PC-9 (cell line): ENCODE measurements around the gene CAMTA1. TPM values are rescaled to one million over a fixed set of nuclear protein-coding genes. Genes with fewer than 3 reads are reported as not detected.

Experiments used
- BruUV-seq: library from RNA; stranded (reverse); fragments of 400-500 nt; replicated peaks from 2 replicates; lab custom pipeline; 2021; lab: Mats Ljungman, UMichigan
- CTCF ChIA-PET: fragments of 300-600 bp; sonication (Branson Sonifier 250); formaldehyde crosslinking; loops from one replicate; lab custom pipeline; 2022; ENCODE audit warnings: antibody characterized with exemption; lab: Charles Lee
- POLR2A ChIA-PET: fragments of 300-600 bp; sonication (Branson Sonifier 250); formaldehyde crosslinking; loops from one replicate; lab custom pipeline; 2022; ENCODE audit warnings: antibody characterized with exemption; ENCODE audit not compliant: unreplicated experiment; lab: Charles Lee
- DNase-seq, 2 experiments: peaks; one replicate each; pipeline versions ENCODE4 v3.0.0 to v3.0.0-alpha.2; 2015 to 2022; ENCODE audit warnings: mixed read lengths in 1 of 2
- H2AFZ ChIP-seq: fragments of 200-600 bp; sonication (generic); 2 replicates; pipeline ENCODE4 v1.8.1; 2017; ENCODE audit warnings: antibody characterized with exemption
- H3F3A ChIP-seq: fragments of 200-600 bp; sonication (generic); 2 replicates; pipeline ENCODE4 v1.8.1; 2017; ENCODE audit warnings: antibody characterized with exemption, mild to moderate bottlenecking, low read depth; ENCODE audit not compliant: insufficient read depth
- H3K27ac ChIP-seq: fragments of 200-600 bp; sonication (generic); 2 replicates; pipeline ENCODE4 v1.6.1; 2016; ENCODE audit warnings: mixed run types
- H3K27me3 ChIP-seq: fragments of 200-600 bp; sonication (generic); 2 replicates; pipeline ENCODE4 v1.6.1; 2016; ENCODE audit warnings: low read depth, mixed run types; ENCODE audit not compliant: insufficient read depth
- H3K36me3 ChIP-seq: fragments of 200-600 bp; sonication (generic); 2 replicates; pipeline ENCODE4 v1.6.1; 2016; ENCODE audit warnings: low read depth, mixed run types
- H3K4me1 ChIP-seq: fragments of 200-600 bp; sonication (generic); replicated peaks from 2 replicates; pipeline ENCODE4 v1.6.1; 2016; ENCODE audit warnings: mixed run types; ENCODE audit not compliant: insufficient read depth
- H3K4me2 ChIP-seq: fragments of 200-600 bp; sonication (generic); 2 replicates; pipeline ENCODE4 v1.6.1; 2017; ENCODE audit warnings: mixed run types
- H3K4me3 ChIP-seq: fragments of 200-600 bp; sonication (generic); 2 replicates; pipeline ENCODE4 v1.6.1; 2016; ENCODE audit warnings: mixed run types
- H3K79me2 ChIP-seq: fragments of 200-600 bp; sonication (generic); 2 replicates; pipeline ENCODE4 v1.6.1; 2017; ENCODE audit warnings: low read depth, mixed run types
- H3K9me2 ChIP-seq: fragments of 200-600 bp; sonication (generic); 2 replicates; pipeline ENCODE4 v1.8.1; 2017; ENCODE audit warnings: mild to moderate bottlenecking; ENCODE audit not compliant: insufficient read depth
- H3K9me3 ChIP-seq: fragments of 200-600 bp; sonication (generic); 2 replicates; pipeline ENCODE4 v1.8.1; 2016; ENCODE audit warnings: low read depth; ENCODE audit not compliant: insufficient read depth
- H4K20me1 ChIP-seq: fragments of 200-600 bp; sonication (generic); 2 replicates; pipeline ENCODE4 v1.8.1; 2017; ENCODE audit not compliant: insufficient read depth
- CTCF ChIP-seq: fragments of 200-600 bp; sonication (generic); conservative IDR thresholded peaks from 2 replicates; pipeline ENCODE4 v1.6.1; 2017; ENCODE audit warnings: mixed run types, antibody characterized with exemption, mild to moderate bottlenecking, moderate library complexity
- EZH2 ChIP-seq: fragments of 200-600 bp; sonication (generic); IDR thresholded peaks from 2 replicates; pipeline ENCODE4 v1.8.0; 2017; ENCODE audit warnings: antibody characterized with exemption, low read depth
- intact Hi-C: fragments of 100-400 bp; cut with micrococcal nuclease; formaldehyde crosslinking; loops from one replicate; pipeline ENCODE4 v1.10.0; 2022; ENCODE audit not compliant: unreplicated experiment
- total RNA-seq: library from RNA; stranded (reverse); gene quantifications from 2 replicates; pipeline ENCODE4 v1.2.3, GENCODE V29; 2021

Gene CAMTA1
- total RNA-seq, 1 experiment from 2014 or later = 72.3 TPM

GRCh38 chr1:7199077-7199779 is 414.0 kb downstream of the CAMTA1 start:
- no peak overlapping the region for H3K4me3 ChIP-seq
- no peaks in the 10 kb centered on the region for H3K79me2 ChIP-seq
- no TSS peak for BruUV-seq
- TF ChIP-seq EZH2 (no peak), CTCF (no peak)
- H3K36me3 ChIP-seq = no peaks in the 10 kb centered on the region
- no peak overlapping the region for H2AFZ ChIP-seq
- ChIA-PET POLR2A (no interaction called here), CTCF (no interaction called here)
- no peak for DNase-seq
- H3K4me2 ChIP-seq = no peak overlapping the region
- no peaks in the 10 kb centered on the region for H3F3A ChIP-seq
- H3K27ac ChIP-seq = no peak overlapping the region
- H3K9me2 ChIP-seq = no peaks in the 10 kb centered on the region
- no peaks in the 10 kb centered on the region for H3K4me1 ChIP-seq
- intact Hi-C loops = no loop called here
- H3K27me3 ChIP-seq = peaks cover 13% of the 10 kb centered on the region
- H3K9me3 ChIP-seq = no peaks in the 10 kb centered on the region
- no peaks in the 10 kb centered on the region for H4K20me1 ChIP-seq

GRCh38 chr1:7207875-7208646 is 422.8 kb downstream of the CAMTA1 start:
- intact Hi-C loops = no loop called here
- POLR2A ChIA-PET = no interaction called here
- TF ChIP-seq CTCF (peak; percentile 36), EZH2 (no peak)

GRCh38 chr1:7208647-7209180 is 423.5 kb downstream of the CAMTA1 start:
- intact Hi-C loops = no loop called here
- H3K9me2 ChIP-seq = no peaks in the 10 kb centered on the region
- H3K27me3 ChIP-seq = peaks cover 5% of the 10 kb centered on the region
- H3K36me3 ChIP-seq = no peaks in the 10 kb centered on the region
- no peak overlapping the region for H3K4me3 ChIP-seq
- H3K27ac ChIP-seq = no peak overlapping the region
- H2AFZ ChIP-seq = no peak overlapping the region
- H3K4me1 ChIP-seq = no peaks in the 10 kb centered on the region
- DNase-seq = no peak
- CTCF ChIA-PET = no interaction called here
- POLR2A ChIA-PET = no interaction called here
- no peaks in the 10 kb centered on the region for H3K9me3 ChIP-seq
- no TSS peak for BruUV-seq
- no peaks in the 10 kb centered on the region for H3K79me2 ChIP-seq
- H3K4me2 ChIP-seq = no peak overlapping the region
- no peaks in the 10 kb centered on the region for H4K20me1 ChIP-seq
- TF ChIP-seq CTCF (no peak), EZH2 (no peak)
- H3F3A ChIP-seq = no peaks in the 10 kb centered on the region

More at GRCh38 chr1:7207875-7208646, 422.8 kb downstream of the CAMTA1 start:
- Histone ChIP-seq H3K9me3 (no peaks in the 10 kb centered on the region), H2AFZ (no peak overlapping the region), H3K79me2 (no peaks in the 10 kb centered on the region), H3K9me2 (no peaks in the 10 kb centered on the region), H3K4me1 (no peaks in the 10 kb centered on the region), H3K36me3 (no peaks in the 10 kb centered on the region), H3K27ac (no peak overlapping the region), H3K4me3 (no peak overlapping the region), H3F3A (no peaks in the 10 kb centered on the region), H3K4me2 (no peak overlapping the region), H4K20me1 (no peaks in the 10 kb centered on the region), H3K27me3 (peaks cover 5% of the 10 kb centered on the region)
- no TSS peak for BruUV-seq
- peak in 1 of 2 experiments; percentile 20 for DNase-seq
- CTCF ChIA-PET = no interaction called here
